HCT116 (cell line): ENCODE results near the gene ZSWIM8. TPM values are rescaled to one million over a fixed set of nuclear protein-coding genes. Genes with fewer than 3 reads are reported as not detected.

ENCODE experiments used
- ATAC-seq: fragments of 200-7000 bp; cut with Tn5 transposase; 2 replicates; pipeline ENCODE4 v1.9.1; 2020; ENCODE audit warnings: mild to moderate bottlenecking, moderate library complexity
- BruUV-seq: library from RNA; stranded (reverse); fragments of 400-500 nt; replicated peaks from 2 replicates; lab custom pipeline; 2021; lab: Mats Ljungman, UMichigan
- CTCF ChIA-PET: fragments of 300-600 bp; sonication (Branson Sonifier 250); formaldehyde crosslinking; loops from one replicate; lab custom pipeline; 2021; ENCODE audit warnings: antibody characterized with exemption; lab: Charles Lee
- POLR2A ChIA-PET: fragments of 300-600, 350-600 bp; sonication (Branson Sonifier 250); formaldehyde crosslinking; loops from one replicate; lab custom pipeline; 2021; ENCODE audit warnings: antibody characterized with exemption; lab: Charles Lee
- RAD21 ChIA-PET, 2 experiments: fragments of 300-600 bp; sonication (Branson Sonifier 250); formaldehyde crosslinking; loops; one replicate each; lab custom pipeline; 2023; ENCODE audit warnings: low total read pairs in 2 of 2; ENCODE audit not compliant: uncharacterized antibody in 2 of 2, unreplicated experiment in 2 of 2, low non-redundant PET in 1 of 2; lab: Charles Lee
- DNase-seq: peaks from one replicate; pipeline ENCODE4 v3.0.0-alpha.2; 2010; ENCODE audit warnings: low read depth, low spot score
- H2AFZ ChIP-seq: fragments of 200-600 bp; shearing (Covaris generic), sonication (generic); 2 replicates; pipeline ENCODE4 v1.6.1; 2017; ENCODE audit warnings: low read depth, mixed run types, mixed read lengths, antibody characterized with exemption, low read length; ENCODE audit not compliant: poor library complexity, severe bottlenecking
- H3K27ac ChIP-seq: 2 replicates; pipeline ENCODE4 v1.5.1; 2012; ENCODE audit warnings: low read depth, low read length
- H3K27me3 ChIP-seq: fragments of 200-600 bp; sonication (generic); 2 replicates; pipeline ENCODE4 v1.6.1; 2016; ENCODE audit warnings: mixed run types, low read length, mixed read lengths; ENCODE audit not compliant: insufficient read depth
- H3K36me3 ChIP-seq, 2 experiments: fragments of 200-500 bp in 1 of 2; fragments of 200-600 bp in 1 of 2; sonication (Bioruptor generic) in 1 of 2; sonication (generic) in 1 of 2; 2 replicates each; pipeline versions ENCODE4 v1.5.1 to v1.6.1; 2014 to 2016; ENCODE audit warnings: low read length in 2 of 2, inconsistent platforms in 1 of 2, mixed read lengths in 1 of 2, mixed run types in 1 of 2; ENCODE audit not compliant: insufficient read depth in 2 of 2, control insufficient read depth in 1 of 2
- H3K4me1 ChIP-seq, 2 experiments: fragments of 200-600 bp in 1 of 2; sonication (generic) in 1 of 2; 2 replicates each; pipeline versions ENCODE4 v1.5.1 to v1.6.1; 2012 to 2017; ENCODE audit warnings: low read length in 2 of 2, inconsistent platforms in 1 of 2, mild to moderate bottlenecking in 1 of 2, mixed read lengths in 1 of 2, mixed run types in 1 of 2, moderate library complexity in 1 of 2; ENCODE audit not compliant: insufficient read depth in 2 of 2, control insufficient read depth in 1 of 2
- H3K4me2 ChIP-seq: fragments of 200-600 bp; sonication (generic); 2 replicates; pipeline ENCODE4 v1.6.1; 2017; ENCODE audit warnings: mixed run types, low read length, mixed read lengths
- H3K4me3 ChIP-seq, 2 experiments: fragments of 200-600 bp in 1 of 2; sonication (generic) in 1 of 2; replicated peaks in 1 of 2; 2 replicates each; pipeline ENCODE4 v1.5.1; 2011 to 2016; ENCODE audit warnings: low read length in 2 of 2, control low read depth in 1 of 2, low read depth in 1 of 2, mild to moderate bottlenecking in 1 of 2, mixed read lengths in 1 of 2, mixed run types in 1 of 2
- H3K79me2 ChIP-seq: fragments of 200-600 bp; sonication (generic); 2 replicates; pipeline ENCODE4 v1.6.1; 2017; ENCODE audit warnings: mild to moderate bottlenecking, mixed run types, low read length, moderate library complexity, mixed read lengths; ENCODE audit not compliant: insufficient read depth
- H3K9ac ChIP-seq: fragments of 200-600 bp; sonication (generic); 2 replicates; pipeline ENCODE4 v1.6.1; 2016; ENCODE audit warnings: low read length, mixed read lengths
- H3K9me2 ChIP-seq: fragments of 200-600 bp; sonication (generic), shearing (Covaris generic); 2 replicates; pipeline ENCODE4 v1.6.1; 2017; ENCODE audit warnings: mixed run types, mild to moderate bottlenecking, moderate library complexity; ENCODE audit not compliant: insufficient read depth
- H3K9me3 ChIP-seq, 2 experiments: fragments of 200-500 bp in 1 of 2; fragments of 200-600 bp in 1 of 2; sonication (Bioruptor generic) in 1 of 2; sonication (generic) in 1 of 2; 2 replicates each; pipeline ENCODE4 v1.6.1; 2014 to 2017; ENCODE audit warnings: low read length in 2 of 2, mixed read lengths in 2 of 2, inconsistent platforms in 1 of 2, low read depth in 1 of 2, mild to moderate bottlenecking in 1 of 2, mixed run types in 1 of 2, moderate library complexity in 1 of 2; ENCODE audit not compliant: control insufficient read depth in 1 of 2, insufficient read depth in 1 of 2
- H4K20me1 ChIP-seq: fragments of 200-600 bp; sonication (generic), shearing (Covaris generic); 2 replicates; pipeline ENCODE4 v1.6.1; 2017; ENCODE audit warnings: mixed run types, mild to moderate bottlenecking, moderate library complexity; ENCODE audit not compliant: insufficient read depth
- CBX3 ChIP-seq: IDR thresholded peaks from 2 replicates; pipeline ENCODE4 v1.6.1; 2012; ENCODE audit warnings: low read depth
- CEBPB ChIP-seq: IDR thresholded peaks from 2 replicates; pipeline ENCODE4 v1.6.1; 2012; ENCODE audit warnings: low read depth
- EGR1 ChIP-seq: IDR thresholded peaks from 2 replicates; pipeline ENCODE4 v1.6.1; 2012; ENCODE audit warnings: low read depth
- ELF1 ChIP-seq: IDR thresholded peaks from 2 replicates; pipeline ENCODE4 v1.6.1; 2012; ENCODE audit warnings: low read depth, borderline replicate concordance
- EZH2 ChIP-seq: fragments of 200-600 bp; sonication (generic); IDR thresholded peaks from 2 replicates; pipeline ENCODE4 v1.6.1; 2017; ENCODE audit warnings: antibody characterized with exemption, mixed run types
- EZH2phosphoT487 ChIP-seq: fragments of 200-600 bp; IDR thresholded peaks from 2 replicates; pipeline ENCODE4 v1.6.1; 2018; ENCODE audit warnings: antibody characterized with exemption, borderline replicate concordance
- JUND ChIP-seq: IDR thresholded peaks from 2 replicates; pipeline ENCODE4 v1.6.1; 2012
- MAX ChIP-seq: IDR thresholded peaks from 2 replicates; pipeline ENCODE4 v1.6.1; 2012
- POLR2A ChIP-seq: IDR thresholded peaks from 2 replicates; pipeline ENCODE4 v1.7.0; 2011; ENCODE audit warnings: borderline replicate concordance; ENCODE audit not compliant: insufficient read depth, insufficient read length; ENCODE audit errors: extremely low read depth
- RAD21 ChIP-seq: IDR thresholded peaks from 2 replicates; pipeline ENCODE4 v1.6.1; 2012; ENCODE audit warnings: low read depth, mild to moderate bottlenecking
- REST ChIP-seq: IDR thresholded peaks from 2 replicates; pipeline ENCODE4 v1.6.1; 2012; ENCODE audit warnings: low read depth
- SIN3A ChIP-seq: IDR thresholded peaks from 2 replicates; pipeline ENCODE4 v1.6.1; 2012; ENCODE audit warnings: low read depth
- SRF ChIP-seq: IDR thresholded peaks from 2 replicates; pipeline ENCODE4 v1.6.1; 2012; ENCODE audit warnings: low read depth
- TCF7L2 ChIP-seq: IDR thresholded peaks from 2 replicates; pipeline ENCODE4 v1.7.0; 2011; ENCODE audit warnings: borderline replicate concordance, inconsistent platforms; ENCODE audit not compliant: insufficient read depth, insufficient read length; ENCODE audit errors: extremely low read depth
- ZBTB33 ChIP-seq: IDR thresholded peaks from 2 replicates; pipeline ENCODE4 v1.6.1; 2011; ENCODE audit warnings: mild to moderate bottlenecking, low read length, moderate library complexity; ENCODE audit not compliant: insufficient replicate concordance; ENCODE audit errors: extremely low read depth
- ZNF274 ChIP-seq: fragments of 200-500 bp; sonication (Bioruptor generic); IDR thresholded peaks from 2 replicates; pipeline ENCODE4 v1.6.1; 2014; ENCODE audit warnings: mild to moderate bottlenecking, low read depth, low read length, inconsistent platforms
- intact Hi-C: fragments of 100-400 bp; cut with micrococcal nuclease; formaldehyde crosslinking; loops from 2 replicates; pipeline ENCODE4 v1.10.0; 2022
- total RNA-seq: library from RNA; stranded (reverse); gene quantifications from one replicate; pipeline ENCODE4 v1.2.1, GENCODE V29; 2021; ENCODE audit not compliant: unreplicated experiment
- TF ChIP-seq, protein P1 (sequence below), 3 experiments: fragments of 200-600 bp in 1 of 3; sonication (generic) in 1 of 3; IDR thresholded peaks in 2 of 3; conservative IDR thresholded peaks in 1 of 3; 2 replicates each; pipeline ENCODE4 v1.5.1; 2012 to 2017; ENCODE audit warnings: low read depth in 2 of 3, low read length in 2 of 3, antibody characterized with exemption in 1 of 3, borderline replicate concordance in 1 of 3, control low read depth in 1 of 3, mild to moderate bottlenecking in 1 of 3, mixed read lengths in 1 of 3, mixed run types in 1 of 3, moderate library complexity in 1 of 3; ENCODE audit not compliant: insufficient read depth in 1 of 3
- TF ChIP-seq, protein P2 (sequence below): IDR thresholded peaks from 2 replicates; pipeline ENCODE4 v1.6.1; 2012

ZSWIM8 gene
- total RNA-seq, 1 experiment from 2014 or later = 49.9 TPM

DNA sequence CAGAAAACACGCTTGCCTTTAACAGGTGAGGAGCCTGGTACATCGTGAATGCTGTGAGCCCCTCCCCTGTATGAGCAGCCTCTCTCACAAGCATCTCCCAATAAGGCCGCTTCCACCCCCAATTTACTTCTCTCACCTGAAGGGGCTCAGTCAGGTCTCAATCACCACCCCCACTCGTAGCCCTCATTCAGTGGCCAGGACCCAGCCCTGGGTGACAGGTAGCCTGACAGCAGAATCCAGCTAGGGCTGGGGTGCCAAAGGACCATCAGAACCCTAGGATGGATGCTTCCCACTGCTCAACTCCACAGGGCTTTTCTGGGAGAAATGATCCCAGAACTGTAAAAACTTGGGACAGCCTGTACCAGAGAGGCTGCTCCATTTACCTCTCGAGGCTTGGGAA is 32.4 kb downstream of the ZSWIM8 start:
- Histone ChIP-seq H3K4me1 (peaks cover 0 to under 1% of the 10 kb centered on the region in 2 experiments; a peak in 1 of 4 replicates), H3K9me2 (no peaks in the 10 kb centered on the region), H3K27me3 (no peaks in the 10 kb centered on the region), H2AFZ (no peak overlapping the region), H3K4me3 (no peak overlapping the region), H3K9me3 (no peaks in the 10 kb centered on the region), H3K36me3 (peaks cover 12 to 15% of the 10 kb centered on the region in 2 experiments; a peak in 3 of 4 replicates)
- RAD21 ChIA-PET = no interaction called here
- POLR2A ChIA-PET = no interaction called here
- CTCF ChIA-PET = no interaction called here
- no TSS peak for BruUV-seq
- ATAC-seq (no peak), DNase-seq (no peak)
- no peak for TF ChIP-seq ZBTB33
- TF ChIP-seq, protein P1, sequence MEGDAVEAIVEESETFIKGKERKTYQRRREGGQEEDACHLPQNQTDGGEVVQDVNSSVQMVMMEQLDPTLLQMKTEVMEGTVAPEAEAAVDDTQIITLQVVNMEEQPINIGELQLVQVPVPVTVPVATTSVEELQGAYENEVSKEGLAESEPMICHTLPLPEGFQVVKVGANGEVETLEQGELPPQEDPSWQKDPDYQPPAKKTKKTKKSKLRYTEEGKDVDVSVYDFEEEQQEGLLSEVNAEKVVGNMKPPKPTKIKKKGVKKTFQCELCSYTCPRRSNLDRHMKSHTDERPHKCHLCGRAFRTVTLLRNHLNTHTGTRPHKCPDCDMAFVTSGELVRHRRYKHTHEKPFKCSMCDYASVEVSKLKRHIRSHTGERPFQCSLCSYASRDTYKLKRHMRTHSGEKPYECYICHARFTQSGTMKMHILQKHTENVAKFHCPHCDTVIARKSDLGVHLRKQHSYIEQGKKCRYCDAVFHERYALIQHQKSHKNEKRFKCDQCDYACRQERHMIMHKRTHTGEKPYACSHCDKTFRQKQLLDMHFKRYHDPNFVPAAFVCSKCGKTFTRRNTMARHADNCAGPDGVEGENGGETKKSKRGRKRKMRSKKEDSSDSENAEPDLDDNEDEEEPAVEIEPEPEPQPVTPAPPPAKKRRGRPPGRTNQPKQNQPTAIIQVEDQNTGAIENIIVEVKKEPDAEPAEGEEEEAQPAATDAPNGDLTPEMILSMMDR (IDR thresholded peaks at IDR 0.05 in 2 of 3, conservative IDR thresholded peaks at IDR 0.05 in 1 of 3; ENCODE audit: borderline replicate concordance in 1 of 3, insufficient read depth in 1 of 3, low read depth in 2 of 3, low read length in 2 of 3) = no peak
- no peak for TF ChIP-seq POLR2A
- no peak for TF ChIP-seq SIN3A
- no peak for TF ChIP-seq SRF
- no peak for TF ChIP-seq ELF1
- TF ChIP-seq MAX = no peak
- TF ChIP-seq EZH2phosphoT487 = no peak
- TF ChIP-seq ZNF274 = no peak
- TF ChIP-seq EGR1 = no peak
- TF ChIP-seq CBX3 = no peak
- TF ChIP-seq JUND = no peak
- no peak for TF ChIP-seq RAD21
- TF ChIP-seq, protein P2, sequence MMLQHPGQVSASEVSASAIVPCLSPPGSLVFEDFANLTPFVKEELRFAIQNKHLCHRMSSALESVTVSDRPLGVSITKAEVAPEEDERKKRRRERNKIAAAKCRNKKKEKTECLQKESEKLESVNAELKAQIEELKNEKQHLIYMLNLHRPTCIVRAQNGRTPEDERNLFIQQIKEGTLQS = no peak
- no peak for TF ChIP-seq EZH2
- no peak for TF ChIP-seq REST
- TF ChIP-seq CEBPB = no peak
- no peak for TF ChIP-seq TCF7L2
- TF ChIP-seq, all 23 proteins: peak for 0
- Histone ChIP-seq H3K9ac (no peak overlapping the region), H3K79me2 (no peaks in the 10 kb centered on the region), H3K27ac (no peak overlapping the region), H4K20me1 (no peaks in the 10 kb centered on the region), H3K4me2 (no peak overlapping the region)
- intact Hi-C loops = no loop called here
